OCI-LY1 (cell line): ENCODE results near the gene PCSK6.

ENCODE experiments used
- EZH2 ChIP-seq: fragments of 200-600 bp; sonication (generic), shearing (Covaris generic); IDR thresholded peaks from 2 replicates; pipeline ENCODE4 v1.8.0; 2017; ENCODE audit warnings: borderline replicate concordance, mixed run types, mild to moderate bottlenecking, antibody characterized with exemption, low read length, moderate library complexity, mixed read lengths
- TF ChIP-seq, protein P1 (sequence below): fragments of 200-600 bp; sonication (generic), shearing (Covaris generic); IDR thresholded peaks from 2 replicates; pipeline ENCODE4 v1.5.1; 2017; ENCODE audit warnings: mild to moderate bottlenecking, antibody characterized with exemption, low read length, moderate library complexity, mixed read lengths

DNA sequence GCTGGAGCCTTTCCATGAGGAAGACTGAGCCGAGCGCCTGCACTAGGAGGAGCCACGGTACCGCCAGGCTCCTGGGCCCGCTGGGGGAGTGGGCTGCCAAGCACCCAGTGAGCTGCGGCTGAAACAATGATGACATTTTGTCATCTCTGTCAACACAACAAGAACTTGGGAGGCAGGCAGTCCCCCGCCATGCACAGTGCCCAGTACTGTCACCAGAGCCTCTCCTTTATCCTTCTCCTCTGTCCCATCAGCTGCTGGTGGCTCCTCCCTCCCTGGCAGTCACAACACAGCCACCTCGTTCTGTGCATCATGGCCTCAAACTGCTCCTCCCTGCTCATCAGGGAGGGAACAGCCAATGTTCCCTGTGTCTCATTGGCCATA lies 34.0 kb upstream of the PCSK6 start:
- no peak for TF ChIP-seq EZH2
- TF ChIP-seq, protein P1, sequence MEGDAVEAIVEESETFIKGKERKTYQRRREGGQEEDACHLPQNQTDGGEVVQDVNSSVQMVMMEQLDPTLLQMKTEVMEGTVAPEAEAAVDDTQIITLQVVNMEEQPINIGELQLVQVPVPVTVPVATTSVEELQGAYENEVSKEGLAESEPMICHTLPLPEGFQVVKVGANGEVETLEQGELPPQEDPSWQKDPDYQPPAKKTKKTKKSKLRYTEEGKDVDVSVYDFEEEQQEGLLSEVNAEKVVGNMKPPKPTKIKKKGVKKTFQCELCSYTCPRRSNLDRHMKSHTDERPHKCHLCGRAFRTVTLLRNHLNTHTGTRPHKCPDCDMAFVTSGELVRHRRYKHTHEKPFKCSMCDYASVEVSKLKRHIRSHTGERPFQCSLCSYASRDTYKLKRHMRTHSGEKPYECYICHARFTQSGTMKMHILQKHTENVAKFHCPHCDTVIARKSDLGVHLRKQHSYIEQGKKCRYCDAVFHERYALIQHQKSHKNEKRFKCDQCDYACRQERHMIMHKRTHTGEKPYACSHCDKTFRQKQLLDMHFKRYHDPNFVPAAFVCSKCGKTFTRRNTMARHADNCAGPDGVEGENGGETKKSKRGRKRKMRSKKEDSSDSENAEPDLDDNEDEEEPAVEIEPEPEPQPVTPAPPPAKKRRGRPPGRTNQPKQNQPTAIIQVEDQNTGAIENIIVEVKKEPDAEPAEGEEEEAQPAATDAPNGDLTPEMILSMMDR = no peak
